GM13977 (cell line): ENCODE measurements around the gene TRAF7.

Experiments used
- DNase-seq: peaks from one replicate; pipeline ENCODE4 v3.0.0; 2012; ENCODE audit warnings: low spot score
- in situ Hi-C: fragments of 300-500 bp; cut with MboI; formaldehyde crosslinking; loops from one replicate; pipeline ENCODE4 v1.12.0; 2022; ENCODE audit warnings: low sequenced_read_pairs, low pct_unique_long_range_greater_than_20kb, mixed read lengths, inconsistent platforms; ENCODE audit not compliant: unreplicated experiment
- TF ChIP-seq, protein P1 (sequence below): IDR thresholded peaks from 2 replicates; pipeline ENCODE4 v1.5.1; 2012; ENCODE audit warnings: mild to moderate bottlenecking, control low read depth; ENCODE audit not compliant: insufficient read depth; ENCODE audit errors: extremely low read depth, missing control alignments

The TRAF7 gene

GRCh38 chr16:2184962-2185361 is 29.4 kb downstream of the TRAF7 start:
- in situ Hi-C loops, result no loop called here

GRCh38 chr16:2186064-2186463 is 30.5 kb downstream of the TRAF7 start:
- in situ Hi-C loops, result no loop called here
- no peak for DNase-seq
- TF ChIP-seq, protein P1, sequence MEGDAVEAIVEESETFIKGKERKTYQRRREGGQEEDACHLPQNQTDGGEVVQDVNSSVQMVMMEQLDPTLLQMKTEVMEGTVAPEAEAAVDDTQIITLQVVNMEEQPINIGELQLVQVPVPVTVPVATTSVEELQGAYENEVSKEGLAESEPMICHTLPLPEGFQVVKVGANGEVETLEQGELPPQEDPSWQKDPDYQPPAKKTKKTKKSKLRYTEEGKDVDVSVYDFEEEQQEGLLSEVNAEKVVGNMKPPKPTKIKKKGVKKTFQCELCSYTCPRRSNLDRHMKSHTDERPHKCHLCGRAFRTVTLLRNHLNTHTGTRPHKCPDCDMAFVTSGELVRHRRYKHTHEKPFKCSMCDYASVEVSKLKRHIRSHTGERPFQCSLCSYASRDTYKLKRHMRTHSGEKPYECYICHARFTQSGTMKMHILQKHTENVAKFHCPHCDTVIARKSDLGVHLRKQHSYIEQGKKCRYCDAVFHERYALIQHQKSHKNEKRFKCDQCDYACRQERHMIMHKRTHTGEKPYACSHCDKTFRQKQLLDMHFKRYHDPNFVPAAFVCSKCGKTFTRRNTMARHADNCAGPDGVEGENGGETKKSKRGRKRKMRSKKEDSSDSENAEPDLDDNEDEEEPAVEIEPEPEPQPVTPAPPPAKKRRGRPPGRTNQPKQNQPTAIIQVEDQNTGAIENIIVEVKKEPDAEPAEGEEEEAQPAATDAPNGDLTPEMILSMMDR, result no peak

More at GRCh38 chr16:2184962-2185361, 29.4 kb downstream of the TRAF7 start:
- TF ChIP-seq, protein P1, result no peak
- no peak for DNase-seq

GRCh38 chr16:2186505-2186904 is 30.9 kb downstream of the TRAF7 start:
- TF ChIP-seq, protein P1, result no peak
- in situ Hi-C loops, result no loop called here
- DNase-seq, result no peak

- in situ Hi-C loops, result no loop called here
- TF ChIP-seq, protein P1, result no peak
These were observed 31.6 kb downstream of the TRAF7 start for GRCh38 chr16:2187212-2187611.

GRCh38 chr16:2188395-2188794 is 32.8 kb downstream of the TRAF7 start:
- in situ Hi-C loops, result no loop called here
- TF ChIP-seq, protein P1, result no peak

More at GRCh38 chr16:2187212-2187611, 31.6 kb downstream of the TRAF7 start:
- no peak for DNase-seq

GRCh38 chr16:2189252-2189893 is 33.8 kb downstream of the TRAF7 start:
- TF ChIP-seq, protein P1, result no peak
- no peak for DNase-seq
- in situ Hi-C loops, result no loop called here

More at GRCh38 chr16:2188395-2188794, 32.8 kb downstream of the TRAF7 start:
- DNase-seq, result no peak
